SK-N-SH (cell line): ENCODE measurements around the gene KMT2B.

Experiments used
- CHD2 ChIP-seq: fragments of 150-350 bp; IDR thresholded peaks from 2 replicates; pipeline ENCODE4 v1.6.1; 2018; ENCODE audit warnings: low read length; ENCODE audit not compliant: partially characterized antibody
- FOSL2 ChIP-seq: IDR thresholded peaks from 2 replicates; pipeline ENCODE4 v1.4.0; 2012; ENCODE audit warnings: low read depth, mild to moderate bottlenecking, moderate library complexity, borderline replicate concordance
- GABPA ChIP-seq: IDR thresholded peaks from 2 replicates; pipeline ENCODE4 v1.4.0; 2012; ENCODE audit warnings: low read depth, mild to moderate bottlenecking
- MXI1 ChIP-seq: IDR thresholded peaks from 2 replicates; pipeline ENCODE4 v1.6.1; 2012; ENCODE audit warnings: mild to moderate bottlenecking, low read depth, low read length, improper control_type of control experiment
- POLR2AphosphoS5 ChIP-seq: IDR thresholded peaks from 2 replicates; pipeline ENCODE4 v1.6.1; 2012; ENCODE audit warnings: low read depth, low read length
- RAD21 ChIP-seq: IDR thresholded peaks from 2 replicates; pipeline ENCODE4 v1.6.1; 2012; ENCODE audit warnings: mild to moderate bottlenecking, low read length
- RFX5 ChIP-seq: IDR thresholded peaks from 2 replicates; pipeline ENCODE4 v1.6.1; 2012; ENCODE audit warnings: mild to moderate bottlenecking, improper control_type of control experiment, low read length
- YY1 ChIP-seq: IDR thresholded peaks from 2 replicates; pipeline ENCODE4 v1.4.0; 2012; ENCODE audit warnings: low read depth, mild to moderate bottlenecking
- TF ChIP-seq, protein P1 (sequence below): fragments of 200-600 bp; sonication (generic); IDR thresholded peaks from 2 replicates; pipeline ENCODE4 v1.6.1; 2017; ENCODE audit warnings: antibody characterized with exemption, mild to moderate bottlenecking, moderate library complexity
- TF ChIP-seq, protein P2 (sequence below): IDR thresholded peaks from 2 replicates; pipeline ENCODE4 v1.6.1; 2012; ENCODE audit warnings: mild to moderate bottlenecking, low read depth, low read length, moderate library complexity
- TF ChIP-seq, protein P3 (sequence below): fragments of 150-350 bp; IDR thresholded peaks from 2 replicates; pipeline ENCODE4 v1.6.1; 2017; ENCODE audit warnings: antibody characterized with exemption, low read length, low read depth, borderline replicate concordance
- TF ChIP-seq, protein P4 (sequence below): IDR thresholded peaks from 2 replicates; pipeline ENCODE4 v1.4.0; 2012; ENCODE audit warnings: low read depth, borderline replicate concordance

DNA sequence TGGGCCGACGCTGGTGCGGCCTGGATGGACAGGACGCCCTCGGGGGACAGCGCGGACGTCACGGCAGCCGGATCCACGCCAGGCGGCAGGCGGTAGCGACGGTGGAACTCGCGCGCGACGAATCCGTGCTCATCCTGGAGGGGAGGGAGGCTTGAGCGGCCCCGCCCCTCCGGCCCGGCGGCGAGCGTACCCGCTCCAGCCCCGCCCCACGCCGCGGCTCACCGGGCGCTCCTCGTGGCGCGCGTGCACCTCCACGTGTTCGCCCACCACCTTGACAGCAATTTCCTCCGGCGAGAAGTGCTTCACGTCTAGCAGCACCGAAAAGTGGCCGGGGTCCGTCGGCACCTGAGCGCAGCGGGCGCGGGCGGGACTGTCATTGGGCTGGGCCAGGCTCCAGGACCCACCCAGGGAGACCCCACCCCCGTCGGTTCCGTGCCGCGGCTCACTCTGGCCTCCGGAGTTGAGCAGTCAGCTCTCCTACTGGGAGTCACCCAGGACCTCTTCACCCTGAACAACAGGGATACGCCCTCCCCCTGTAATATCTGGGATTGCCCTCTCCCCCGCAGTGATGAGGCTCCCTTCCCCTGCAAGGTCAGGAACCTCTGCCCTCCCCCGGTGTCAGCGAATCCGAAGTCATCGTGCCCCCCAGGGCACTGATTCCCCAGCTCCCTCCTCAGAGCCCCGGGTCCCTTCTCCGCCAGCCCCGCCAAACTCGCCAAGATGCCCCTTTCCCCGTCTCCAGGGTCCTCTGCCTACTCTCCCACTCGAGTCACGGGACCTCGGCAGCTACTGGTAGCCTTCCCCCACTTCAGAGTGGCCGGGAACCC is 38.0 kb downstream of the KMT2B start:
- TF ChIP-seq RAD21 = no peak
- no peak for TF ChIP-seq YY1
- TF ChIP-seq CHD2 = no peak
- TF ChIP-seq, protein P1, sequence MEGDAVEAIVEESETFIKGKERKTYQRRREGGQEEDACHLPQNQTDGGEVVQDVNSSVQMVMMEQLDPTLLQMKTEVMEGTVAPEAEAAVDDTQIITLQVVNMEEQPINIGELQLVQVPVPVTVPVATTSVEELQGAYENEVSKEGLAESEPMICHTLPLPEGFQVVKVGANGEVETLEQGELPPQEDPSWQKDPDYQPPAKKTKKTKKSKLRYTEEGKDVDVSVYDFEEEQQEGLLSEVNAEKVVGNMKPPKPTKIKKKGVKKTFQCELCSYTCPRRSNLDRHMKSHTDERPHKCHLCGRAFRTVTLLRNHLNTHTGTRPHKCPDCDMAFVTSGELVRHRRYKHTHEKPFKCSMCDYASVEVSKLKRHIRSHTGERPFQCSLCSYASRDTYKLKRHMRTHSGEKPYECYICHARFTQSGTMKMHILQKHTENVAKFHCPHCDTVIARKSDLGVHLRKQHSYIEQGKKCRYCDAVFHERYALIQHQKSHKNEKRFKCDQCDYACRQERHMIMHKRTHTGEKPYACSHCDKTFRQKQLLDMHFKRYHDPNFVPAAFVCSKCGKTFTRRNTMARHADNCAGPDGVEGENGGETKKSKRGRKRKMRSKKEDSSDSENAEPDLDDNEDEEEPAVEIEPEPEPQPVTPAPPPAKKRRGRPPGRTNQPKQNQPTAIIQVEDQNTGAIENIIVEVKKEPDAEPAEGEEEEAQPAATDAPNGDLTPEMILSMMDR = no peak
- TF ChIP-seq, protein P2, sequence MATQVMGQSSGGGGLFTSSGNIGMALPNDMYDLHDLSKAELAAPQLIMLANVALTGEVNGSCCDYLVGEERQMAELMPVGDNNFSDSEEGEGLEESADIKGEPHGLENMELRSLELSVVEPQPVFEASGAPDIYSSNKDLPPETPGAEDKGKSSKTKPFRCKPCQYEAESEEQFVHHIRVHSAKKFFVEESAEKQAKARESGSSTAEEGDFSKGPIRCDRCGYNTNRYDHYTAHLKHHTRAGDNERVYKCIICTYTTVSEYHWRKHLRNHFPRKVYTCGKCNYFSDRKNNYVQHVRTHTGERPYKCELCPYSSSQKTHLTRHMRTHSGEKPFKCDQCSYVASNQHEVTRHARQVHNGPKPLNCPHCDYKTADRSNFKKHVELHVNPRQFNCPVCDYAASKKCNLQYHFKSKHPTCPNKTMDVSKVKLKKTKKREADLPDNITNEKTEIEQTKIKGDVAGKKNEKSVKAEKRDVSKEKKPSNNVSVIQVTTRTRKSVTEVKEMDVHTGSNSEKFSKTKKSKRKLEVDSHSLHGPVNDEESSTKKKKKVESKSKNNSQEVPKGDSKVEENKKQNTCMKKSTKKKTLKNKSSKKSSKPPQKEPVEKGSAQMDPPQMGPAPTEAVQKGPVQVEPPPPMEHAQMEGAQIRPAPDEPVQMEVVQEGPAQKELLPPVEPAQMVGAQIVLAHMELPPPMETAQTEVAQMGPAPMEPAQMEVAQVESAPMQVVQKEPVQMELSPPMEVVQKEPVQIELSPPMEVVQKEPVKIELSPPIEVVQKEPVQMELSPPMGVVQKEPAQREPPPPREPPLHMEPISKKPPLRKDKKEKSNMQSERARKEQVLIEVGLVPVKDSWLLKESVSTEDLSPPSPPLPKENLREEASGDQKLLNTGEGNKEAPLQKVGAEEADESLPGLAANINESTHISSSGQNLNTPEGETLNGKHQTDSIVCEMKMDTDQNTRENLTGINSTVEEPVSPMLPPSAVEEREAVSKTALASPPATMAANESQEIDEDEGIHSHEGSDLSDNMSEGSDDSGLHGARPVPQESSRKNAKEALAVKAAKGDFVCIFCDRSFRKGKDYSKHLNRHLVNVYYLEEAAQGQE = no peak
- TF ChIP-seq RFX5 = no peak
- TF ChIP-seq MXI1 = no peak
- no peak for TF ChIP-seq GABPA
- TF ChIP-seq POLR2AphosphoS5 = no peak
- no peak for TF ChIP-seq FOSL2
- TF ChIP-seq, protein P3, sequence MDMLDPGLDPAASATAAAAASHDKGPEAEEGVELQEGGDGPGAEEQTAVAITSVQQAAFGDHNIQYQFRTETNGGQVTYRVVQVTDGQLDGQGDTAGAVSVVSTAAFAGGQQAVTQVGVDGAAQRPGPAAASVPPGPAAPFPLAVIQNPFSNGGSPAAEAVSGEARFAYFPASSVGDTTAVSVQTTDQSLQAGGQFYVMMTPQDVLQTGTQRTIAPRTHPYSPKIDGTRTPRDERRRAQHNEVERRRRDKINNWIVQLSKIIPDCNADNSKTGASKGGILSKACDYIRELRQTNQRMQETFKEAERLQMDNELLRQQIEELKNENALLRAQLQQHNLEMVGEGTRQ = no peak
- TF ChIP-seq, protein P4, sequence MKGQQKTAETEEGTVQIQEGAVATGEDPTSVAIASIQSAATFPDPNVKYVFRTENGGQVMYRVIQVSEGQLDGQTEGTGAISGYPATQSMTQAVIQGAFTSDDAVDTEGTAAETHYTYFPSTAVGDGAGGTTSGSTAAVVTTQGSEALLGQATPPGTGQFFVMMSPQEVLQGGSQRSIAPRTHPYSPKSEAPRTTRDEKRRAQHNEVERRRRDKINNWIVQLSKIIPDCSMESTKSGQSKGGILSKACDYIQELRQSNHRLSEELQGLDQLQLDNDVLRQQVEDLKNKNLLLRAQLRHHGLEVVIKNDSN = no peak
